Measurements from ENCODE around the gene ENOX1. TPM values are rescaled to one million over a fixed set of nuclear protein-coding genes. Genes with fewer than 3 reads are reported as not detected.

Gene ENOX1
- total and polyA plus RNA-seq, 9 of the 15 experiments (the other 6 are each of a cell fraction or from before 2014, with no cell fraction given), result not detected

GRCh38 chr13:43510956-43511901 lies 275.5 kb downstream of the ENOX1 start (continued):
- TF ChIP-seq PHB2 (IDR thresholded peaks at IDR 0.05; ENCODE audit: low read depth) (no peak), ZFP91 (CRISPR knock-in tag; IDR thresholded peaks at IDR 0.05) (no peak)

- TF ChIP-seq TAF1 (IDR thresholded peaks at IDR 0.05; ENCODE audit: control insufficient read depth, extremely low read depth, insufficient read depth, low read length, severe bottlenecking), result no peak
- TF ChIP-seq HEY1 (CRISPR knock-in tag; IDR thresholded peaks at IDR 0.05; ENCODE audit: borderline replicate concordance), result no peak
- TF ChIP-seq FOXJ2 (tag; IDR thresholded peaks at IDR 0.05), result no peak
- no peak for TF ChIP-seq SOX6 (IDR thresholded peaks at IDR 0.05)
- TF ChIP-seq GTF2E2 (tag; IDR thresholded peaks at IDR 0.05), result no peak
- intact Hi-C loops (cut with micrococcal nuclease), result no loop called here
These were observed 291.0 kb downstream of the ENOX1 start for GRCh38 chr13:43495732-43496131.

More at GRCh38 chr13:43495732-43496131, 291.0 kb downstream of the ENOX1 start:
- no TSS peak for BruUV-seq (replicated peaks)
- Histone ChIP-seq H3K27ac (ENCODE audit: extremely low read depth, low read depth, low read length) (no peak overlapping the region), H3K79me2 (ENCODE audit: control insufficient read depth, insufficient read depth, low read length) (no peaks in the 10 kb centered on the region), H3K4me3 (no peak overlapping the region), H4K20me1 (replicated peaks; ENCODE audit: control insufficient read depth, insufficient read depth, low read length) (no peaks in the 10 kb centered on the region), H3K4me2 (ENCODE audit: insufficient read depth, low read length) (no peak overlapping the region), H3K9ac (ENCODE audit: insufficient read depth in 1 of 2, low read depth in 2 of 2, low read length in 2 of 2) (no peak overlapping the region), H2AFZ (ENCODE audit: low read depth, low read length) (no peak overlapping the region), H3K9me1 (ENCODE audit: control insufficient read depth, insufficient read depth, low read length) (no peaks in the 10 kb centered on the region), H3K27me3 (ENCODE audit: control insufficient read depth in 2 of 2, insufficient read depth in 2 of 2, low read length in 2 of 2) (no peaks in the 10 kb centered on the region), H3K4me1 (replicated peaks in 1 of 2; ENCODE audit: control insufficient read depth in 2 of 2, insufficient read depth in 2 of 2, low read length in 2 of 2) (no peaks in the 10 kb centered on the region), H3K9me3 (replicated peaks; ENCODE audit: control insufficient read depth, insufficient read depth, low read depth, low read length) (no peaks in the 10 kb centered on the region), H3K36me3 (ENCODE audit: control insufficient read depth, insufficient read depth, low read length) (no peaks in the 10 kb centered on the region)
- FAIRE-seq (no peak), DNase-seq (ENCODE audit: extremely low read depth in 1 of 4, low spot score in 3 of 4) (no peak), ATAC-seq (no peak)
- ChIA-PET POLR2A (no interaction called here), CTCF (ENCODE audit: low intra/inter-chr PET ratio) (no interaction called here)
- in situ Hi-C loops (cut with MboI), result no loop called here
- 0% methylated on average over 1 of the region's 1 CpG for WGBS (ENCODE audit: insufficient coverage, low coverage, missing lambda C conversion rate)
